ENCODE data around the gene MYO15B.

MYO15B gene

DNA sequence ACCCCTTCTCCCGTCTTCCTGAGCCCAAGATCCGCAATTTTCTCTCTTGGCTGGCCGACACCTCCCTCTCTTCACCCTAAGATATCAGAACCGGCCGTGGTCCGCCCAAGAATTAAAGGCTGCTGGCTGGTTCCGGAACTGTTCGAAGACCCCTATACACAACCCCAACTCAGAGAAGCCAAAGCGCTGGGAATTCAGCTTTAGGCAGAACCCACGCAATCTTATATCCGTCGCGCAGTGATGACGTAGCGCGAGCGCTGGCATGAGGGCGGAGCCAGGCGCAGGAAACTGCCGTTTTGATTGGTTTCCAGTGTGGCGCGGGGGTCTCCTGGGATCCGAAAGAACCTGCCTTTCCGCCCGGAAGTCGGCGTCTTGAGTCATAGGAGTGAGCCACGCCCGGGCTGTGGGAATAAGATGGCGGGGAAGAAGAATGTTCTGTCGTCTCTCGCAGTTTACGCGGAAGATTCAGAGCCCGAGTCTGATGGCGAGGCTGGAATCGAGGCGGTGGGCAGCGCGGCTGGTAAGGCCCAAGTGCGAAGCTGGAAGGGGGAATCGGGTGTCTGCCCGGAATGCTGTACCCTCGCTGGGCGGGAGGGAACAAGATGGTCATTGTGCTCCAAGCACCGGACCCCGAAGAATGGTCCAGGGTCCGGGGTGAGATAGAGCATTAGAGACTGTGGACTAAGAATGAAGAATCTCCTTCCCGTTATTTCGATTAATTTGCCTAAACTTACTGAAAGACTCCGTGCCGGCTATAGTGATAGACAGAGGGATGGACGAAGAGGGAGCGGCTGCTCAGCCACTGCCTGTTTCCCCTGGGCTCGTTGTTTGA is 79.6 kb downstream of the MYO15B start, which contains the start of the genes RECQL5 and SAP30BP:
Gene RECQL5 (minus strand): TSS at position 196 of the 832 bp plus-strand sequence. CDS start 597 bp downstream, outside the sequence.
Gene SAP30BP (plus strand): TSS at position 380 of the 832 bp plus-strand sequence. CDS start 35 bp downstream, at position 415.
- in situ Hi-C loops (cut with MboI; ENCODE audit: low sequenced_read_pairs, unreplicated experiment), result no loop called here
- TF ChIP-seq, protein P1, sequence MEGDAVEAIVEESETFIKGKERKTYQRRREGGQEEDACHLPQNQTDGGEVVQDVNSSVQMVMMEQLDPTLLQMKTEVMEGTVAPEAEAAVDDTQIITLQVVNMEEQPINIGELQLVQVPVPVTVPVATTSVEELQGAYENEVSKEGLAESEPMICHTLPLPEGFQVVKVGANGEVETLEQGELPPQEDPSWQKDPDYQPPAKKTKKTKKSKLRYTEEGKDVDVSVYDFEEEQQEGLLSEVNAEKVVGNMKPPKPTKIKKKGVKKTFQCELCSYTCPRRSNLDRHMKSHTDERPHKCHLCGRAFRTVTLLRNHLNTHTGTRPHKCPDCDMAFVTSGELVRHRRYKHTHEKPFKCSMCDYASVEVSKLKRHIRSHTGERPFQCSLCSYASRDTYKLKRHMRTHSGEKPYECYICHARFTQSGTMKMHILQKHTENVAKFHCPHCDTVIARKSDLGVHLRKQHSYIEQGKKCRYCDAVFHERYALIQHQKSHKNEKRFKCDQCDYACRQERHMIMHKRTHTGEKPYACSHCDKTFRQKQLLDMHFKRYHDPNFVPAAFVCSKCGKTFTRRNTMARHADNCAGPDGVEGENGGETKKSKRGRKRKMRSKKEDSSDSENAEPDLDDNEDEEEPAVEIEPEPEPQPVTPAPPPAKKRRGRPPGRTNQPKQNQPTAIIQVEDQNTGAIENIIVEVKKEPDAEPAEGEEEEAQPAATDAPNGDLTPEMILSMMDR (IDR thresholded peaks at IDR 0.05; ENCODE audit: borderline replicate concordance, control extremely low read depth, extremely low read depth, insufficient read depth, missing control alignments), result no peak
- peak; percentile 94 for DNase-seq (ENCODE audit: low spot score)

DNA sequence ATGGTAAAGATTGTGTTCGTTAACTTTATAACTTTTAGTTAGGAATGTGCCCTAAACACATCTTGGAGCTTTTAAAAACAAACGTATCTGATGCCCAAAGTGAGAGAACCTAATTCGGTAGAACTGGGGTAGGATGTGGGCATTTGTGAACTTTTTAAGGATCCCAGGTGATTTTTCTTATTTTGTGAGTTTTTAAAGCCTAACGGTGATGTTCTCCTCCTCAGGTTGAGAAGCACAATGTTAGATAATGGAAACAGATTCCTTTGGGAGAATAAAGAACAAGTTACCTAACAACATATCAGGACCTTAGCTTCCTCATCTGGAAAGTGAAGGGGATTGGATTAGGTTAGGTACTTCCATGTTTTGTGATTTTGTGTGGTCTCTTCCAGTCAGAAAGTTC is 80.2 kb downstream of the MYO15B start:
- TF ChIP-seq, protein P1 (IDR thresholded peaks at IDR 0.05; ENCODE audit: borderline replicate concordance, control extremely low read depth, extremely low read depth, insufficient read depth, missing control alignments), result no peak

DNA sequence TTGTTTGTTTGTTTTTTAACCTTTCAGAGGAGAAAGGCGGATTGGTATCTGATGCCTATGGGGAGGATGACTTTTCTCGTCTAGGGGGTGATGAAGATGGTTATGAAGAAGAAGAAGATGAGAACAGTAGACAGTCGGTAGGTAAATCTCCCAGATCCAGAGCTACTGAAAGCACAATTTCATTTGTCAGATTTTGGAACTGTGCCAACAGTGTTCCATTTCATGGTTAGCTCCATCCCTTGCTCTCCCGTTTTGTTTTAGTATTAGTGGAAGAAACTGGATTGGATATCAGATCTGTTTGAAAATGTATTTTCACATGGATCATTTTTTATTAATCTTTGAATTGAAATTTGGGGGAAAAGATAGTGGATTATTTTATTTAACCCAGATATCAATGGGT is 80.9 kb downstream of the MYO15B start:
- no peak for DNase-seq (ENCODE audit: low spot score)
- TF ChIP-seq, protein P1 (IDR thresholded peaks at IDR 0.05; ENCODE audit: borderline replicate concordance, control extremely low read depth, extremely low read depth, insufficient read depth, missing control alignments), result no peak
- in situ Hi-C loops (cut with MboI; ENCODE audit: low sequenced_read_pairs, unreplicated experiment), result no loop called here

More for the DNA sequence above, 80.2 kb downstream of the MYO15B start:
- in situ Hi-C loops (cut with MboI; ENCODE audit: low sequenced_read_pairs, unreplicated experiment), result no loop called here
- no peak for DNase-seq (ENCODE audit: low spot score)

DNA sequence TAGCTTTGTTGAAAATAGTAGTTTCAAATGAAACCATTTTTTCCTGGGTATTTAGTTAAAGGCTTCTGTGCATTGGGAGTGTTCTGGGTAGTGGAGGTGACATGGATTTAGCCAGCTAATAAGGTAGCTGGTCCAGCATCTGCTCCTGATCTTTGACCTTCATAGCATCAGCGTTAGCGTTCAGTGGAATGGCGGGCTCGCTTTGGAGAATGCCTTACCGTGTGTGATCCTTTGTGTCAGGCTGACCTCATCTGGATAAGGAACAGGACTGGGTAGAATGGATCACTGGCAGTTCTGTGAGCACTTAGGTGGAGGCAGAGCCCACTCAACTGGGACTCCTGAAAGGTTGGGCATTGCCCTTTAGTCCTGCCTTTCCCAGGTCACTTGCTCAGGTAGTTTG is 83.3 kb downstream of the MYO15B start:
- no peak for DNase-seq (ENCODE audit: low spot score)
- in situ Hi-C loops (cut with MboI; ENCODE audit: low sequenced_read_pairs, unreplicated experiment), result no loop called here
- TF ChIP-seq, protein P1 (IDR thresholded peaks at IDR 0.05; ENCODE audit: borderline replicate concordance, control extremely low read depth, extremely low read depth, insufficient read depth, missing control alignments), result no peak

DNA sequence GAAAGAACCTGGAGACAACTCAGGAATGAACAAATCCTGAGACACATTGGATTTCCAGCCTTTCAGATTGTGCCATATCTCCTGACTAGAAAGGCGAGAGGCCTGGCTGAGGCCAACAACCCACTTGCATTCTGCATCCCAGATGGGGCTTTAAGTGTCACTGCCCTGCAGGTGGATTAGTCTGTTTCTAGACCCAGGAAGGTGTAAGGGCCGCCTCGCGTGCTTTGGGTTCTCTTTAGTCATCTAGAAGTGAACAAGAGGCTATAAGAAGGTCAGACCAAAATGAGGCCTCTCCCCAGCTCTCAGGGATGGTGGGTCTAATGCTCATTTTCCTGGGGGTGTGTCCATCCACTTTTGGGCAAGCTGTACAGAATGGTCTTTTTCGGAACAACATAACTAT is 84.4 kb downstream of the MYO15B start:
- TF ChIP-seq, protein P1 (IDR thresholded peaks at IDR 0.05; ENCODE audit: borderline replicate concordance, control extremely low read depth, extremely low read depth, insufficient read depth, missing control alignments), result no peak
- in situ Hi-C loops (cut with MboI; ENCODE audit: low sequenced_read_pairs, unreplicated experiment), result no loop called here
- DNase-seq (ENCODE audit: low spot score), result no peak

DNA sequence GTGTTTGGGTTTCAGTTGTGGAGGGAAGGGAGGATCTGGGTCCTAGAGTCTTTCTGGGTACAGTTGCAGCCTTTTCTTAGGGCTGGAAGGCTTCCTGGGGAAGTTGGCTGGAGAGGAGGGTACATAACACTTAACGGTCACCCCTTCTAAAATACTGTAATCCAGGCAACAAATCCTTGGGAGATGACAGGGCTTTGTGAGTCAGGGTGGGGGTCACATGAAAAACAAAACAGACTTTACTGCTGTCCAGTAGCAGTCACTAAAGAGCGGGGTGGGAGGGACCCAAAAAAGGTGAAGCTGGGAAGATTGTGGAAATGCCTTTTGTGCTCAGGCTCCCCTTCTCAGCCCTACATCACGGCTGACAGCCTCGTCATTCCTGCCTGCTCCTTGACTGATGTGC is 85.9 kb downstream of the MYO15B start:
- TF ChIP-seq, protein P1 (IDR thresholded peaks at IDR 0.05; ENCODE audit: borderline replicate concordance, control extremely low read depth, extremely low read depth, insufficient read depth, missing control alignments), result no peak
- no peak for DNase-seq (ENCODE audit: low spot score)
- in situ Hi-C loops (cut with MboI; ENCODE audit: low sequenced_read_pairs, unreplicated experiment), result no loop called here
